Retinal pigment epithelial cell (primary cell): ENCODE measurements around the gene OR4D9.

ENCODE experiments used
- DNase-seq: peaks from one replicate; pipeline ENCODE4 v3.0.0-alpha.2; 2010; ENCODE audit warnings: low read depth
- H3K4me3 ChIP-seq: 2 replicates; pipeline ENCODE4 v1.5.1; 2011; ENCODE audit warnings: mild to moderate bottlenecking, low read length, control low read depth, moderate library complexity
- CTCF ChIP-seq: conservative IDR thresholded peaks from 2 replicates; pipeline ENCODE4 v1.5.1; 2011; ENCODE audit warnings: low read depth, low read length, control low read depth, inconsistent platforms

Gene OR4D9

GRCh38 chr11:59510941-59511589 is at the start of gene OR4D9:
Gene OR4D9 (plus strand): TSS chr11:59511539. CDS start chr11:59514913, 3,374 bp downstream.
- no peak for TF ChIP-seq CTCF
- no peak within 1 kb of the TSS for H3K4me3 ChIP-seq
- DNase-seq: no peak

DNA sequence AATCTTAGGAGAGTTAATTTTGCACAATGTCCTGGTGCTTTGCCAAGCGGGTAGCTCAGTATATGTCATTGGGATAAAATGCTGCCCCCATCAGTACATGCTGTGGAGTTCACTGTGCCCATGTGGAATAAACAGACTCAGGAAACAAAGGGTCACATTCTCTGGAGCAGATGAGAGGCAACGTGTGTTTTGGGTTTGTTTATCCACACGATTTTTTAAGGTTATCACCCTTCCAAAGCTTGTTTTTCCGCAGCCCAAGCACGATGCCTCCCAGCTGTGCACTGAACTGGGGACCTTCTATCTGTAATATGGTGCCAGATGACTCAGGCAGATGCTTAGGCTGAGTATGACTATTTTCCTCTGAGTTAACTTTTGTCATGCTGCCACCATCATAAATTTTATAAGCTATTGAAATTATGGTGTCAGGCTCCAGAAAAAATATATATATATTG is 48.1 kb upstream of the OR4D9 start:
- no peak for DNase-seq
- no peak overlapping the region for H3K4me3 ChIP-seq
- TF ChIP-seq CTCF: no peak

DNA sequence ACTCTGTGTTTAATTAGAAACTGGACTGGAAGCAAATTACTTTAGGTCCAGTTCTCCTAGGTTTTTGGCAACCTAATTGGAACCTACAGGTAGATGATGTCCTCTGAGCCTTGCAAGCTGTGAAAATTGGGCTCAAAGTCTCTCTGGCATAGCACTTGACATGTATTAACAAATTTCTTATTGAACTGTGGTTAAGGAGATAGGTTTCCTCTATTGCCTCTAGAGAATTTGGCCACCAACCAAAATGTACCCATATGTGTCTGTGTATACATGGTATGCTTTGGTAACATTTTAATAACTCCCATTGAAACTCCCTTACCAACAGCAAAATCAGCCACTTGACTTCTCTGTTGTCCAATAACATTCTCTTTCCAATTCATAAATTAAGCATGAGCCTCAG is 38.3 kb upstream of the OR4D9 start, which contains the start of gene OR4D10:
Gene OR4D10, plus strand, starts transcription at position 301 of the 400 bp plus-strand sequence. CDS start 4,115 bp downstream, outside the sequence.
- no peak for TF ChIP-seq CTCF
- no peak for DNase-seq
- H3K4me3 ChIP-seq: no peak within 1 kb of the TSS

DNA sequence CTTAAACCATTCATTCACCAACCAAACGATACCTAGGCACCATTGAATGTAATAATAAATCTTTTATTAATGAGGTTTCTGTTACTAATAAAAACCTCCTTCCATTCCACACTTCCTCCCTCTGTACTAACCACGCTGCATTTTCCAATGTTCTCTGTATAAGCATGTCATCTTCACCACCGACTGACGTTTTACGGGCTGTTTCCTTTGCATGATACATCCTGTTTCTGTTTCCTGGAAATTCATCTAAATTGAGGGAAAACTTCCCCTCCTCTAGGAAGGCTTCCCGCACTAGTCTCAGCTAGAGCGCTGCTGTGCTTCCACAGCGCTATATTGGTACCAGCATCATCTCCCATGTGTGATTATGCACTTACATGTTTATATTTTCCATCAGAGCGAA is 36.2 kb upstream of the OR4D9 start:
- TF ChIP-seq CTCF: no peak
- H3K4me3 ChIP-seq: no peak overlapping the region
- DNase-seq: no peak

DNA sequence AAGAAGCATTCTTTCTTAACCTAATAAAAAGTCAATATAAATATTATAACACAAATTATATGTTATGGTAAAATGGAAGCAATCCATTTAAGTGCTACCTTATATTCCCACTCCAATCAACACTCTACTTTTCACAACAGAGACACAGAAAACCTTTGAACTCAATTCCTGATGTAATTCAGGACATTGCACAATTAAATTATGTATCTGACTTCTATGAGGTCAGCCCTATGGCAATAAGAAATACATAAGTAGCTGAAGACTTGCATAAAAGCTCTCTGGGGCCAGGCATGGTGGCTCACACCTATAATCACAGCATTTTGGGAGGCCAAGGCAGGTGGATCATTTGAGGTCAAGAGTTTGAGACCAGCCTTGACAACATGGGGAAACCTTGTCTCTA is 31.4 kb upstream of the OR4D9 start:
- H3K4me3 ChIP-seq: no peak overlapping the region
- TF ChIP-seq CTCF: no peak
- DNase-seq: no peak

GRCh38 chr11:59480359-59480758 is 31.0 kb upstream of the OR4D9 start:
- TF ChIP-seq CTCF: no peak
- H3K4me3 ChIP-seq: no peak overlapping the region
- no peak for DNase-seq

- TF ChIP-seq CTCF: no peak
- no peak for DNase-seq
Observed at GRCh38 chr11:59501931-59502330, 9.4 kb upstream of the OR4D9 start.

More at GRCh38 chr11:59501931-59502330, 9.4 kb upstream of the OR4D9 start:
- no peak overlapping the region for H3K4me3 ChIP-seq
